Heart left ventricle (tissue), 16 donors: Measurements from ENCODE around the gene AACS. TPM values are rescaled to one million over a fixed set of nuclear protein-coding genes. Genes with fewer than 3 reads are reported as not detected.

ENCODE experiments used
- ATAC-seq, 4 donors: fragments of 200-7000 bp; cut with Tn5 transposase; one replicate each; pipeline ENCODE4 v1.9.1; 2020 to 2022; ENCODE audit warnings: moderate library complexity in 4 of 4, mild to moderate bottlenecking in 3 of 4, moderate number of reproducible peaks in 1 of 4
- DNase-seq, 5 donors: peaks; one replicate each; pipeline ENCODE4 v3.0.0-alpha.2; 2020
- H3K27ac ChIP-seq, 12 donors: fragments of 200-600 bp; sonication (generic) in 4 of 12; one replicate each; pipeline versions ENCODE4 v1.5.0 to v1.8.0; 2016 to 2022; ENCODE audit warnings: mild to moderate bottlenecking in 2 of 12
- H3K27me3 ChIP-seq, 9 donors: fragments of 200-600 bp; sonication (generic) in 2 of 9; one replicate each; pipeline versions ENCODE4 v1.5.1 to v1.8.0; 2016 to 2022; ENCODE audit warnings: mild to moderate bottlenecking in 3 of 9
- H3K36me3 ChIP-seq, 9 donors: fragments of 200-600 bp; sonication (generic) in 2 of 9; one replicate each; pipeline versions ENCODE4 v1.5.0 to v1.8.0; 2018 to 2022; ENCODE audit warnings: mild to moderate bottlenecking in 2 of 9
- H3K4me1 ChIP-seq, 12 donors: fragments of 200-600 bp; sonication (generic) in 4 of 12; one replicate each; pipeline versions ENCODE4 v1.5.0 to v1.8.0; 2016 to 2022; ENCODE audit warnings: mild to moderate bottlenecking in 3 of 12
- H3K4me3 ChIP-seq, 12 donors: fragments of 200-600 bp; sonication (generic) in 4 of 12; one replicate each; pipeline versions ENCODE4 v1.5.0 to v1.8.0; 2017 to 2022; ENCODE audit warnings: mild to moderate bottlenecking in 9 of 12, moderate library complexity in 4 of 12
- H3K9me3 ChIP-seq, 12 donors: fragments of 200-600 bp; sonication (generic) in 4 of 12; one replicate each; pipeline versions ENCODE4 v1.5.0 to v1.8.0; 2016 to 2022; ENCODE audit warnings: mild to moderate bottlenecking in 1 of 12
- CTCF ChIP-seq, 12 donors: fragments of 200-600 bp; sonication (generic) in 4 of 12; IDR thresholded peaks; one replicate each; pipeline versions ENCODE4 v1.5.0 to v1.8.0; 2018 to 2022; ENCODE audit warnings: antibody characterized with exemption in 12 of 12, mild to moderate bottlenecking in 5 of 12
- POLR2A ChIP-seq, 2 donors: fragments of 450-650 bp; IDR thresholded peaks; one replicate each; pipeline ENCODE4 v1.6.1; 2017; ENCODE audit warnings: antibody characterized with exemption in 2 of 2, mild to moderate bottlenecking in 2 of 2, moderate library complexity in 2 of 2
- WGBS, 4 donors: extraction: QIAGEN DNeasy Blood & Tissue Kit in 2 of 4; methylation state at CpG; one replicate each; pipeline versions ENCODE4 v1.1.5 to v1.1.7; 2013 to 2018; 5-methylcytosine and 5-hydroxymethylcytosine counted together
- intact Hi-C, 10 donors: fragments of 100-400 bp; cut with DNase I; formaldehyde crosslinking; loops; one replicate each; pipeline versions ENCODE4 v1.11.1 to v1.14.2; 2022
- polyA plus RNA-seq, 2 donors: library from polyadenylated mRNA; stranded (reverse); fragments of 200-250 nt; gene quantifications; one replicate each; pipeline ENCODE4 v1.2.3, GENCODE V29; 2013
- total RNA-seq, 9 donors: library from RNA; depleted of rRNA in 2 of 9; stranded (reverse); fragments of >200 nt in 2 of 9; fragmentation: NEBNext Ultra II Directional in 3 of 9; extraction: Animal tissue kit (Norgen Biotek cat#: 25700) in 3 of 9; gene quantifications; one replicate each; pipeline versions ENCODE4 v1.1.0 to v1.2.4, GENCODE V29; 2016 to 2023
- donor health status: ischemic (EF 13 %, LVEDD 7.1; RV severe dilation, severe dysfunction).
- donor health status: healthy with polysubstance abuse.
- donor health status: DM: no; HTN: yes; CAD: no.
- donor health status: DM: no; HTN: no; CAD: no.
- donor health status: ischemic (EF 25% LVEDD 6.9; RV normal size, moderate dysfunction).
- donor health status: ischemic (EF 25% LVEDD 5.7; RV mildly dilated, moderate dysfunction).
- donor health status: healthy.
- donor health status: DM: yes; HTN: yes; CAD: no.
- donor health status: ischemic (EF 35%, LVEDD 5.7; RV mildly dilated, moderate dysfunction).
- donor health status: nonischemic (EF 11% LVEDD 7.7; RV severe dilation, severe dysfunction).
- donor health status: DM: yes; HTN: yes; CAD: no.
- donor health status: PGD.
- donor health status: ischemic (EF 29% LVEDD 5.4; RV normal size, mild dysfunction).
- donor health status: nonischemic (EF 23%, LVEDD 6.1; RV moderate dilation, normal function).

Gene AACS
- total and polyA plus RNA-seq, 11 donors = 7.4 to 19.3 (median 12.4) TPM

GRCh38 chr12:125169870-125170269, 104.6 kb downstream of the AACS start:
- H3K27ac ChIP-seq = peak overlapping the region in 2 of 12 donors; percentile 69 to 72

GRCh38 chr12:125171267-125171666, 106.0 kb downstream of the AACS start:
- Histone ChIP-seq H3K4me3 (no peak overlapping the region), H3K9me3 (peaks cover 0 to 12% (median 0%) of the 10 kb centered on the region in 12 donors), H3K36me3 (no peaks in the 10 kb centered on the region), H3K27me3 (peaks cover 0 to 5% (median 0%) of the 10 kb centered on the region in 9 donors), H3K4me1 (peaks cover 0 to 34% (median 0%) of the 10 kb centered on the region in 12 donors), H3K27ac (peak overlapping the region in 8 of 12 donors; percentile 29 to 72 (median 52))
- intact Hi-C loops = no loop called here
- 39 to 46% (median 44%) methylated on average over 3 of the region's 3 CpGs for WGBS, 4 donors
- peak; percentile 64 to 92 (median 88) for ATAC-seq
- DNase-seq = no peak
- TF ChIP-seq POLR2A (IDR thresholded peaks at IDR 0.05) (no peak), CTCF (IDR thresholded peaks at IDR 0.05) (no peak)

More at GRCh38 chr12:125169870-125170269, 104.6 kb downstream of the AACS start:
- TF ChIP-seq POLR2A (IDR thresholded peaks at IDR 0.05) = no peak
- TF ChIP-seq CTCF (IDR thresholded peaks at IDR 0.05) = no peak
- no peaks in the 10 kb centered on the region for H3K36me3 ChIP-seq
- ATAC-seq (no peak), DNase-seq (no peak)
- no peak overlapping the region for H3K4me3 ChIP-seq
- intact Hi-C loops = no loop called here
- peaks cover 0 to 8% (median 0%) of the 10 kb centered on the region in 12 donors for H3K9me3 ChIP-seq
- WGBS, 4 donors = 70 to 81% (median 74%) methylated on average over 8 of the region's 8 CpGs
- H3K4me1 ChIP-seq = peaks cover 0 to 34% (median 0%) of the 10 kb centered on the region in 12 donors
- no peaks in the 10 kb centered on the region for H3K27me3 ChIP-seq

GRCh38 chr12:125172231-125172850, 107.1 kb downstream of the AACS start:
- H3K27me3 ChIP-seq = peaks cover 0 to 5% (median 0%) of the 10 kb centered on the region in 9 donors
- peak in 2 of 4 donors; percentile 52 for ATAC-seq
- no peak overlapping the region for H3K4me3 ChIP-seq
- no peaks in the 10 kb centered on the region for H3K36me3 ChIP-seq
- H3K4me1 ChIP-seq = peaks cover 0 to 34% (median 0%) of the 10 kb centered on the region in 12 donors
- peaks cover 0 to 12% (median 0%) of the 10 kb centered on the region in 12 donors for H3K9me3 ChIP-seq
- H3K27ac ChIP-seq = peak overlapping the region in 9 of 12 donors; percentile 23 to 72 (median 48)
- TF ChIP-seq POLR2A (IDR thresholded peaks at IDR 0.05) = no peak
- no peak for TF ChIP-seq CTCF (IDR thresholded peaks at IDR 0.05)
- WGBS, 4 donors = 43 to 64% (median 58%) methylated on average over 9 of the region's 9 CpGs
- intact Hi-C loops = no loop called here
- no peak for DNase-seq

- H3K4me1 ChIP-seq = peaks cover 0 to 27% (median 0%) of the 10 kb centered on the region in 12 donors
- H3K36me3 ChIP-seq = no peaks in the 10 kb centered on the region
- intact Hi-C loops = no loop called here
- TF ChIP-seq CTCF (IDR thresholded peaks at IDR 0.05) = no peak
- TF ChIP-seq POLR2A (IDR thresholded peaks at IDR 0.05) = no peak
- DNase-seq (no peak), ATAC-seq (no peak)
- no peak overlapping the region for H3K4me3 ChIP-seq
- no peak overlapping the region for H3K27ac ChIP-seq
- H3K27me3 ChIP-seq = peaks cover 0 to 14% (median 0%) of the 10 kb centered on the region in 9 donors
- peaks cover 0 to 6% (median 0%) of the 10 kb centered on the region in 12 donors for H3K9me3 ChIP-seq
Measured at GRCh38 chr12:125175576-125175975, 110.3 kb downstream of the AACS start.
